Myocyte (in vitro differentiated cells): ENCODE results near the gene GSS. TPM values are rescaled to one million over a fixed set of nuclear protein-coding genes. Genes with fewer than 3 reads are reported as not detected.

Experiments used
- DNase-seq: peaks from one replicate; pipeline ENCODE4 v3.0.0-alpha.2; 2012; ENCODE audit warnings: low read depth
- total RNA-seq: library from RNA; depleted of rRNA; stranded (reverse); fragments of >200 nt; gene quantifications from 2 replicates; pipeline ENCODE4 v1.2.3, GENCODE V29; 2014

Gene GSS
- total RNA-seq, 1 donor from 2014 or later = 83.7 TPM

DNA sequence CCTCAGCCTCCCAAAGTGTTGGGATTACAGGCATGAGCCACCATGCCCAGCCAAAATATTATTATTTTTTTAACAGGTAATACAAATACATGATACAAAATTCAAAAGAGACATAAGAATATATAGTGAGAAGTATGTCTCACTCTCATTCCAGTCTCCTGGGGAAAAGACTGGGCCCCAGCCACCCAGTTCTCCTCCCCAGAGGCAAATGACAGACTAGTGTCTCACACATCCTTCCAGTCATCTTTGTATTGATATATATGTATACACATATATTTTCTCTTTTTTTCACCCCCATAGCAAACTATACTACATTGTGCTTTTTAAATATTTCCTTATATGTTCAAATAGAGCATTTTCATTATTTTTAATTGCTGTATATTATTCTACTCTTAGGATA, 8.3 kb downstream of the GSS start:
- DNase-seq = no peak

- no peak for DNase-seq
Measured at GRCh38 chr20:34946661-34947060, 8.9 kb downstream of the GSS start.

- DNase-seq = no peak
Measured at GRCh38 chr20:34945315-34946077, 10.1 kb downstream of the GSS start.

GRCh38 chr20:34943808-34944567, 11.6 kb downstream of the GSS start:
- no peak for DNase-seq

GRCh38 chr20:34942301-34942700, 13.3 kb downstream of the GSS start:
- DNase-seq = no peak

- DNase-seq = no peak
Measured at GRCh38 chr20:34941226-34941625, 14.4 kb downstream of the GSS start.

- peak; percentile 74 for DNase-seq
Measured at GRCh38 chr20:34940081-34940481, 15.5 kb downstream of the GSS start.

- DNase-seq = peak; percentile 84
Measured at GRCh38 chr20:34938466-34939163, 17.0 kb downstream of the GSS start.

- DNase-seq = no peak
Measured at GRCh38 chr20:34931771-34932170, 23.8 kb downstream of the GSS start.

- DNase-seq = no peak
Measured at GRCh38 chr20:34928411-34928810, 27.2 kb downstream of the GSS start.

DNA sequence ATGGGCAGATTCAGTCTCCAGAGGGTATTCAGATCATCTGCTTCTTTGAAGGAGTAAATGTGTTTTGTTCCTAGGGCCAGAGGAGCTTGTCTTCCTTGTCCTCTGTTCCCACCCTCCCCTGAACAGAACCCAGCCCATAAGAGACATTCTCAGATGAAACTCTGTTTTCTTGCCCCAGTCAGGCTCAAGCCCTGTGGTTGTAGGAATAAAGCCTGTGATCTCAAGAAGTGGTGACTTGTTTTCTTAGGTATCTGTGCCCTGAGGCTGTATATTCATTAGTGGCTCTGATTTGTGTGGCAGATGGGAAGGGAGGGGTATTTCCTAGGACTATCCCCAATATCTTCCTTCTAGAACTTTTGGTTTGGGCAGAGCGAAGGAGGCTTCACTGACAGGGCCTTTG, 27.9 kb downstream of the GSS start:
- DNase-seq = no peak

- DNase-seq = no peak
Measured at GRCh38 chr20:34926581-34926980, 29.0 kb downstream of the GSS start.

DNA sequence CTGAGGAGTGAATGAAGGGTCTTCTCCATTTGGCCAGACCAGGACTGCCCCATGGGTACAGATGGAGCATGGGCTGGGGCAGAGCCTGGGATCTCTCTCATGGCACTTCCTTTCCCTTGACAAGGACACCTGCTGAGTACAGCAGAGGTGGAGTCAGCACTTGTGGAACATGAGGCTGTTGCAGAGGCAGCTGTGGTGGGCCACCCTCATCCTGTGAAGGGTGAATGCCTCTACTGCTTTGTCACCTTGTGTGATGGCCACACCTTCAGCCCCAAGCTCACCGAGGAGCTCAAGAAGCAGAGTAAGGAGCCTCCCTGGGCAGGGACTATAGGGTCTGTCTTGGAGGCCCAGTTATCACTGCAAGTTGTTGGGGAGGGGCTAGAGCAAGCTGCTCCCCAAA, 29.6 kb downstream of the GSS start:
- no peak for DNase-seq

- DNase-seq = no peak
Measured at GRCh38 chr20:34925341-34925740, 30.3 kb downstream of the GSS start.

GRCh38 chr20:34923414-34923813, 32.2 kb downstream of the GSS start:
- DNase-seq = no peak

DNA sequence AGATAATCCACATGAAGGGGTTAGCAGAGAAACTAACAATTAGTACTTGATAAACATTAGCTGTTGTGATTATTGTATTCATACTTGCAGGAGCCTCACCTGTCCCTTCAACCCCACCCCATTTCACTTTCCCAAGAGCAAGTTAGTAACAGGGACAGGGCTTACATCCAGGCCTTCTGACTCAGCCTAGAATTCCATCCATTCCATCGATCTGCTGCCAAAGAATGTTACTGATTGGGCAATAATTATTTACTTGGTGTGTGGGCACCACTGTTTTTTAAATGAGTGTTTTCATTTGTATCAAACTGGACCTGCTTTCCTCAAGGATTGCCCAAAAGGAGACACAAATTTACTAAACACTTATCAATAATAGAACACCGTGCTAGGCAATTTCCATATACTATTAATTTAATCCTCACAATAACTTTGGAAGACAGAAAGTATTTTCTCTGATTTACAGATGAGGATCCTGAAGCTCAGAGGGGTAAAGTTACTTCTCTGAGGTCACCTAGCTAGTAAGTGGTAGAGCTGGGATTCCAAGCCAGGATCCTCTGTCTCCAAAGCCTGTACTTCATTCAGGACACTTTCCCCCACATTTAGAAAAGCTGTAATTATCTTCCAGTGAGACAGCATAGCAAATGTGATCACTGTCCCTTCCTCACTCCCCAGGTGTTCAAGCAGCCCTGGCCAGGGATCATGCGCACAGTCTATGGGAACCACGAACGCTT, 32.8 kb downstream of the GSS start:
- DNase-seq = peak; percentile 63

DNA sequence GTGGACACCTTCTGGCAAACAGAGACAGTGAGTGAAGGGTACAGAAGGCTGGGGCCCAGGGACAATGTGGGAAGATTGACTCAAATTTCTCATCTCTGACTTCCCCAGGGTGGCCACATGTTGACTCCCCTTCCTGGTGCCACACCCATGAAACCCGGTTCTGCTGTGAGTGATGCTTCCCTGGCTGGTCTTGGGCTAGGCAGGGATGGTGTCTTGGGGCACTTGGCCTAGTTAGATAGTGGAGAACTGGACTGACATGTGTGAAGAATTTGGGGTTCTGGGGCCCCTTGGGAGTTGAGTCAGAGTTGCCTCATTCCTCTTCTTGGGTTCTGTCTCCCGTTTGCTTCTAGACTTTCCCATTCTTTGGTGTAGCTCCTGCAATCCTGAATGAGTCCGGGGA, 34.2 kb downstream of the GSS start:
- no peak for DNase-seq

GRCh38 chr20:34920055-34920454, 35.6 kb downstream of the GSS start:
- no peak for DNase-seq

DNA sequence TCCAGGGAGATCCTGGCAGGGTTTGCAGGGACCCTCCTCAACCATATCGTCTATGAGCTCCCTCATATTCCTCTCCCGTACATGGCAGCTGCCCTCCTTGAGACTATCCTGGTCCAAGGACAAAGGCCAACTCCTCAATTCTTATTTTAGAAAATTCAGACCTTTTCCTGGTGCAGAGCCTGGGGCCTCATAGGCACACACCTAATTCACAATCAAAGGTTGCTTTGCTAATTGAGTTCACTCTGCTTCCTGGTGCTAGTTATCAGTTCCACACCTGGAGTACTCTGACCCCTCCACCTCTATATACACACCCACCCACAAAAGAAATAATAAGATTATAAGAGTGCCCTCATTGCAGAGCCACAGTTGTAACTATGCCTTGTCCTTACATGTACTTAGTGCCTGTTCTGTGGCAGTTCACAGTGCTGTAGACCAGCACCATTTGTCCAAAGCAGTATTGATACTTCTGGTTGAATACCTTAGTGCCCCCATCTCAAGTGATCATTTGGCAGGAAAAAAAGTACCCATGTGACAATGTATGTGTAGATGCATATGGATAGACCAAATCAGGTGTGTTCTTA, 38.7 kb downstream of the GSS start:
- DNase-seq = no peak

- DNase-seq = no peak
Measured at GRCh38 chr20:34915749-34916455, 39.7 kb downstream of the GSS start.
